Mesenteric fat pad (tissue), 1 donor: ENCODE results near the gene ZCCHC24. TPM values are rescaled to one million over a fixed set of nuclear protein-coding genes. Genes with fewer than 3 reads are reported as not detected.
A peak's percentile ranks its signal among the peaks of the same experiment; 100 is the strongest.

Source experiments
- DNase-seq: peaks from one replicate; pipeline ENCODE4 v3.0.0-alpha.2; 2020; ENCODE audit warnings: low spot score
- total RNA-seq: library from RNA; stranded (reverse); fragmentation: NEBNext Ultra II Directional; extraction: Animal tissue kit (Norgen Biotek cat#: 25700); gene quantifications from one replicate; pipeline ENCODE4 v1.2.1, GENCODE V29; 2021
- donor health status: DM: yes; HTN: yes; CAD: no.

The ZCCHC24 gene
- total RNA-seq, 1 donor from 2014 or later = 90.8 TPM

GRCh38 chr10:79473496-79474095 lies 28.2 kb upstream of the ZCCHC24 start:
- DNase-seq = peak; percentile 64

- DNase-seq = peak; percentile 20
These were observed 27.5 kb upstream of the ZCCHC24 start for GRCh38 chr10:79472951-79473350.

DNA sequence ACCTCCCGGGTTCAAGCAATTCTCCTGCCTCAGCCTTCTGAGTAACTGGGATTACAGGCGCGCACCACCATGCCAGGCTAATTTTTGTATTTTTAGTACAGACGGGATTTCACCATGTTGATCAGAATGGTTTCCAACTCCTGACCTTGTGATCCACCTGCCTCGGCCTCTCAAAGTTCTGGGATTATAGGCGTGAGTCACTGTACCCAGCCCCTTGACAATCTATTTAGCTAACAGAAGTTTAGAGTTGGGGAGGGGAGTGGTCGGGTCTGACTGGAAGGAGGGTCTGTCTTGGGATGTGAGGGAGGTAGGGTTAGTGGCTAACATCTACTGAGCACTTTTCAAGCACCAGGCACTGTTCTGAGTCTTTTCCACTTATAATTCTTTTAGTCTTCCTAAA lies 27.0 kb upstream of the ZCCHC24 start:
- peak; percentile 55 for DNase-seq

GRCh38 chr10:79471776-79472175 lies 26.4 kb upstream of the ZCCHC24 start:
- no peak for DNase-seq

GRCh38 chr10:79470096-79470495 lies 24.7 kb upstream of the ZCCHC24 start:
- DNase-seq = peak; percentile 57

- peak; percentile 73 for DNase-seq
These were observed 23.6 kb upstream of the ZCCHC24 start for GRCh38 chr10:79468841-79469585.

DNA sequence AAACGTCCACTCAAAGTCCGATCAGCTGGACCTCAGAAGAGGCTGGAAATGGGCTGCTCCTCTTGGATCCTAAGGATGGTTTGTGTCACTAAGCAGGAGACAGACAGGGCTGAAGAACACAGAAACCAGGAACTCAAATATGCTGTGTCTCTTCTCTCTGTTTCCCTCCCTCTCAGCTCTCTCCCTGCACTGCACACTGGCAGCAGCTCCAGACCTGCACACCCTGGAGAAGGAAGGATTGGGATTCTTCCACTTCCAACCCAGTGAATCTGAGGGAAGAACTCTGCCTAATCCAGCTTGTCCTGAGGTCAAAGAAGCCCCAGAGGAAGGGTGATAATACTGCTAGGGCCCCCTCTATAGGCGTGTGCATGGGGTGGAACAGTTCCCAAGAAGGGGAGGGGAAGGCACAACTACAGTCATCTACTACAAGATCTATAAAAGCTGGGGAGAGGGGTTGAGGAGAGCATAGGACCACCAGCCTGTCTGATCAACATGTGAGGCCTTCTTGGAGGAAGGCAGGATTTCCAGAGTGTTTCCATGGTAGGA lies 22.7 kb upstream of the ZCCHC24 start:
- DNase-seq = peak; percentile 41

DNA sequence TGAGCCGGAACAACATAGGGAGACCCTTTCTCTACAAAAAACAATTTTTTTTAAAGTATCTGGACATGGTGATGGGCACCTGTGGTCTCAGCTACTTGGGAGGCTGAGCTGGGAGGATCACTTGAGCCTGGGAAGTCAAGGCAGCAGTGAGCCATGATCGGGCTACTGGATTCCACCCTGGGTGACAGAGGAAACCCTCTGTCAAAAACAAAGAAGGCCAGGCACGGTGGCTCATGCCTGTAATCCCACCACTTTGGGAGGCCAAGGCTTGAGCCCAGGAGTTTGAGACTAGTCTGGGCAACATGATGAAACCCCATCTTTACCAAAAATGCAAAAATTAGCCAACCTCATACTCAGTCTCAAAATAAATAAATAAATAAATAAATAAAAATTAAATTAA lies 19.9 kb upstream of the ZCCHC24 start:
- DNase-seq = peak; percentile 74

DNA sequence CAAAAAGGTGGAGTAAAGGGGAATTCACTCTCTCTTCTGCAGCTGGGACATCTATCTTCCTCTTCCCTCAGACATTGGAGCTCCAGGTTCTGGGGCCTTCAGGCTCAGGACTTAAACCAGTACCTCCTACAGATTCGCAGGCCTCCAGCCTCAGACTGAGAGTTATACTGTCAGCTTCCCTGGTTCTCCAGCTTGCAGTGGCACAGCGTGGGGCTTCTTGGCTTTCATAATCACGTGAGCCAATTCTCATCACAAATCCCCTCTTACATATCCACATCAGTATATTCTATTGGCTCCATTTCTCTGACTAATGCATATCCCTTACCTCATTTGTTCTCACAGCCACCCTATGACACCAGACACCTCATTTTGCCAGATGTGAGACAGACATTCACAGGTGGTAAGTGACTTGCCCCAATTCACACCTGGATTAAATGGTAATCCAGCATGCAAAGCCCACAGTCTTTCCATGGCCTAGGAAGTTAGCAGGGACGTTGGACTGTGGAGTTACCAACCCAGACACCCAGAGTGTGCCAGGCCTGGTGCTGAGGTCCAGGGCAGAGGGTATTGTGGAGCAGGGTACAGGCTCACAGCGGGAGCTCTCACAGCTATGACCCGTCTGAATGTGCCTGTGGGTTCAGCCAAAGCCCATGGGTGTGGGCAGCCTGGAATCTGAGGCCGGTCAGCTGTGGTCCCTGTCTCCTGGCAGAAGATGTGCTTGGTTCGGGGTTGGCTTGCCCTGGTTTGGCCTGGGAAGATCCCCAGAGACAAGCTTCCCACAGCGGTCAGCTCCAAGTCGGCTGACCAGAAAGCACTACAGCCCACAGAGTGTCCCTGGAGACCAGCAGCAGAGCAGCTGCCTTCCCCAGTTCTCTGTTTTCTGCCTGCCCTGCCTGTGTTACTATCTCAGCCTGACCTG lies 18.4 kb upstream of the ZCCHC24 start:
- no peak for DNase-seq

GRCh38 chr10:79460687-79461086 lies 15.3 kb upstream of the ZCCHC24 start:
- no peak for DNase-seq

DNA sequence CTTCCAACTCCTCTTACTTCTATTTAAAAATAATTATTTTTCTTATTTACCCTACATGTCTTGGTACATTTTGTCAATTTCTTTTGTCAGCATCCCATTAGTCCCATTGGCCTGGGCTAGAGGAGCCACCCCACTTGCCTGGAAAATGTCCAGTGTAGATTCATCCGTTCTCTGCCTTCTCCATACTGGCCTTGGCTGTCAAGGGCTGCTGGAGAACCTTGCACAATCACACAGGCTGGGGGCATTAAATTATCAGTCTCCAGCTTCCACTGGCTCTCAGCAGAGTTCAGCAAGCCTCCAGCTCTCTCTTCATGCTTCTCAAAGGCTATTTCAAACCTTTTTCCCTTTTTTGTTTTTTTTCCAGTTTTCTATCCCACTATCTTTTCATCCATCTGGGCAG lies 13.8 kb upstream of the ZCCHC24 start:
- no peak for DNase-seq

DNA sequence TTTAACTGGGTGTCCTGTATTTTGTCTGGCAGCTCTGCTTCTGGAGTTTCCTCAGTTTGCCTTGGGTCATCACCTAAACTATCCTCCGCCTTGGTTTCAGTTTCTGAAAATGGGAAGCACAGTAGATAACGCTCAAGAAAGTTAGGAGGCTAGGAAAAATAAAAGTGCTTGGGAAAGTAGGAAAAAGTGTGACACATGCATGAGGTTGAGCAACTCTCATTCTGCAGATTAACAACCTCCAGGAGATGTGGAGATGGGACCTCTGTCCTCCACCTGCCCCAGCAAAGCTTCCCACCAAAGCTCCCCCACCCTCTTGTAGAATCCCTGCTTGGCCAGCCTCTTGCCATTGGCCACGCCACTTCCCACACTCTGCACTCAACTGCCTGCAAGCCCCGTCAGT lies 13.1 kb upstream of the ZCCHC24 start:
- no peak for DNase-seq

DNA sequence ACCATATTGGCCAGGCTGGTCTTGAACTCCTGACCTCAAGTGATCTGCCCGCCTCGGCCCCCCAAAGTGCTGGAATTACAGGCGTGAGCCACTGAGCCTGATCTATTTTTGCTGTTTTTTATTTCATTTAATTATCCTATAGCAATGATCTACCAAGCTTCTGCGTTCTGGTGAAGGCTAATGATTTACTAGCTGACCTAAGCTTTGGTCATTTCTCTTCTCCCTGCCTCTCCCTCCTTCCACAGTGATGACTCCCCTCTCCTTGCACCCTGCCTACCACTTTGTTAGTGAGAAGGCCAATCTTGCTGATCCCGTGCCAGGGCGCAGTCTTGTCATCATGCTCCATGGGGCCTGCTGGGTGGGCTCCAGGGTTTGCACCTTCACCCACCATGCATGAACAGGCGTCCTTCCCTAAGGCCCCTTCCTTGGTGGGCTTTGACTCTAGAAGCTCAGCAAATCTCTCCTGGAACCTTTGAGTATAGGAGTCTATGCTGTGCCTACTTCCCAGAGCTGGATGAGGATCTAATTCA lies 11.9 kb upstream of the ZCCHC24 start:
- peak; percentile 39 for DNase-seq

DNA sequence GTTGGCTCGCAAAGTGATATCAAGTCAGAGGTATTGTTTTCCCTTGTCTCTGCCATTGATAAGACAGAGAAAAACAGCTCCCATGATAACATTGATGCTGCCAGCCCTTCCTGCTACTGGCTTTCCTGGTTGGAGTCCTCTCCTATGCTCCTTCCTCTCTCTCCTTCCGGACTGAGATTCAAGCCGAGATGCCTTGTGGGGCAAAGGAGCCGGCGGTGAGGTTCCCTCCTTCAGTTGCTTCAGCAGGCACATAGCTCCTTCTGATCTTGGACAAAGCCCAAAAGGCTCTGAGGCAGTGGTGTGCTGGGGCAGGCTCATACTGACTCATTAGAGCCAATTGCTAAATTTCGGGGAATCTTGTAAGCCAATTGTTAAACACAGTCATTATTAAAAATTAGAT lies 8.8 kb upstream of the ZCCHC24 start:
- DNase-seq = peak; percentile 72

- DNase-seq = no peak
These were observed 8.0 kb upstream of the ZCCHC24 start for GRCh38 chr10:79453392-79453791.

DNA sequence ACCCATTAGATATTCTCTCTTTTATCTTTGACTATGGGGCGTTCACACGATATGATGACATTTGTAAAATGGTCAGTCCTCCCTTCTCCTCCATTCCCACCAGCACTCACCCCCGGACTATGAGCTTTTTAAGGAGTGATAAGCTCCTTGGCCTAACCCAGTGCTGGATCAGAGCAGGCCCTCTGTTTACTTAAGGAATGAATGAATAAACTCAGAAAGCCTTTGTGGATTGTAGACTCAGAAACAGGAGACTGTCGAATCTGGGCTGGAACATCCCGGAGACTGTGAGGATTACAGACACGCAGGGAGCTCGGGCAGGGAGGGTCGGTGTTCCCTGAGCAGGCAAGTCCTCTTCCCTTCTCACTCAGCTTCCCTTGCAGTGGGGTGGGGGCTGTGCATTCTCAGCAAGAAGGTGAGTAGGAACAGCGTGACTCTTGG lies 6.8 kb upstream of the ZCCHC24 start:
- DNase-seq = peak; percentile 64

DNA sequence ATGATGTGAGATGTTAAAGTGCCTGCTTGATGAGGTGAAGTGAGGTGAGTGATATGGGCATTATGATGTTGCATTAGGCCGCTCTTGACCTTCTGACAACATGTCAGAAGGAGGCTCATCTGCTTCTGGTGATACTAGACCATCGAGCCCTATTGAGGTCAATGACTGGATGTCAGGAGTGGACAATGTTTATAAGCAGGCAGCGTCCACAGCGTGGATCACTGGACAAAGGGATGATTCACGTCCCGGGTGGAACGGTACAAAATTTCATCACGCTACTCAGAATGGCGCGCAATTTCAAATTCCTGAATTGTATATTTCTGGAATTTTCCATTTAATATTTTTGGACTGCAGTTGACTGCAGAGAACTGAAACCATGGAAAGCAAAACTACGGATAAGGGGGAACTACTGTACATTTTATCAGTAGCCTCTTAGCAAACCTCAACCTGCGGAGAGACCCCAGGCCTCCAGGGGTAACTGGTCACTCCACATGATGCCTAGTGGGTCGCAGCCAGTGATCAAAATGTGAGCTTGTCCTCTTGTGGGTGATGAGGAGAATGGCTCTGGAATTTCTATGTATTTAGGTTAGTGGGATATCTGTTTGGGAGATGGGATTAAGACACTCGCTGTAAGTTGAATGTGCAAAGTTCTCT lies 5.7 kb upstream of the ZCCHC24 start:
- DNase-seq = no peak

DNA sequence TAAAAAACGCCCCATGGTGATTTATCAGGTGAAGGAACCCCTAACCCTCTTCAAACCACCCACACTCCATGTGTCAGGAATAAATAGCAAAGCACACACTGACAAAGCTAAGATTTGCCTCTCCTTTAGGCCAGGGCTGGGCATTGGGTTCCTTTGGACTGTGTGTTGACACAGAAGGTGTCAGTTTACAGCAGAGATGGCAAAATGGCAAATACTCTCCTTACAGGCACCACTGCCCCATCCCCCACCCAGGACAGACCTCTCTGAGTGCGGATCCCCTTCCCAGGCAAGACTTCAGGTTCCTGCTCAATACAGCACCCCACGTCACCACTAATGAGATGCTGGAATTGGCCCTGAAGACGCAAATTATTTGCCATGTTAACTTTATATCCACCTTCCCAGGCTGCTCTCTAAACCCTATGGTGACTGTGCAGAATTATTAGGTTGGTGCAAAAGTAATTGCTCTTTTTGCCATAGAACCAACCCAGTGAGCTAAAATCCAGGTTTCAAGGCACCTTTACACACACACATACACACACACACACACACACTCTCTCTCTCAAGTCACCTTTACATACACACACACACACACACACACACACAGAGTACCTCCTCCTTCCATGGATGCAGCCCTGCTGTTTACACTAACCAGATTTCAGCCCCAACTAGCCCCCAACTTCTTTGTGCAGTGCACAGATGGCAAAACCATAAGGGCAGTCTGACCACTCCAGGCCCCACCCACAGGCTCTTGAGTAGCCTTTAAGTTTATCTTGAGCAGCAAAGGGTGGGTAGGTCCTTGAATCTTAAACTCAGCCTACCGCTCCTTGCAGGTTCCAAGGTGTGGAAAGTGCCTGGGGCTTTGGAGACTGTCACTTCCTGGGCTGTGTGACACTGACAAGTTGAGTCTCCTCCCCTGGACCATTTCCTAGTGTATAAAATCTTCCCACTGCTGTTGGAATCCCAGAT lies 4.0 kb upstream of the ZCCHC24 start:
- DNase-seq = peak; percentile 35

- no peak for DNase-seq
These were observed 3.3 kb upstream of the ZCCHC24 start for GRCh38 chr10:79448732-79449049.
